GM15510 (cell line): ENCODE measurements around the gene FKBP11.

Source experiments
- POLR2A ChIP-seq: IDR thresholded peaks from 3 replicates; pipeline ENCODE4 v1.6.1; 2011; ENCODE audit warnings: borderline replicate concordance; ENCODE audit not compliant: insufficient read length; ENCODE audit errors: extremely low read depth

FKBP11 gene

DNA sequence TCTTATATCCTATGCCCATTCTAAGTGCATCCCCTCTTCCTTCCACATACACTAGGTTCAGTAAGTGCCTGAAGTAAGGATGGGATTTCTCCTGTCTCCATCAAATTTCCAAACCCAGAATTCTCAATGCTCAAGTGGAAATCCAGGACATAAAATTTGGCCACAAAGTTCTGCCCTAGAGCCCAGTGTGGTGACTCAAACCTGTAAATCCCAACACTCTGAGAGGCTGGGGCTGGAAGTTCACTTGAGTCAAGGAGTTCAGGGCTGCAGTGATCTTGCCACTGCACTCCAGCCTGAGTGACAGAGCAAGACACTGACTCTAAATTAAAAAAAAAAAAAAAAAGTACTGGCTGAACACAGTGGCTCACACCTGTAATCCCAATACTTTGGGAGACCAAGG lies 36.5 kb upstream of the FKBP11 start:
- no peak for TF ChIP-seq POLR2A

DNA sequence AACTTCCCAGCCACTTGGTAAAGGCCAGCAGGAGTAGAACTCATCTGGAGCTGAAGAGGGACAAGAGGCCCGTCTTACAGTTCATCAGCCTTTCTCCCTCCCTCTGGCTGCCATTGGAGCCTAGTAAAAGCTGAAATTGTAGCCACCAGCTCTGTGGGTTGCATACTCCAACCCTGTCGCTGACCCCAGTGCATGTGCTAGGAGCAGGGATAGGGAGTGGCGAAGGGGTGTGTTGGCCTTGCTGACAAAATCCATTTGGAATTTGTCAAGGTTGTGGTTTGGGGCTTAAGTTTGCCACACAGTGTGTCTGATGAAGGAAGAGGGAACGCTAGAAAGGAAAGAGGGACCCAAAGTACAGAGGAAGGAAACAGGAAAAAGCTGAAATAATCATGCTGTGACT lies 36.0 kb upstream of the FKBP11 start:
- TF ChIP-seq POLR2A = no peak

GRCh38 chr12:48960834-48961233 lies 35.5 kb upstream of the FKBP11 start:
- TF ChIP-seq POLR2A = no peak

GRCh38 chr12:48958049-48958388 lies 32.7 kb upstream of the FKBP11 start:
- no peak for TF ChIP-seq POLR2A

GRCh38 chr12:48957141-48958048 lies 32.1 kb upstream of the FKBP11 start, which contains the start of gene ARF3:
TSS of gene ARF3 (minus strand) at chr12:48957487. CDS start at chr12:48941095, 16,392 bp downstream.
- peak; percentile 67 for TF ChIP-seq POLR2A

DNA sequence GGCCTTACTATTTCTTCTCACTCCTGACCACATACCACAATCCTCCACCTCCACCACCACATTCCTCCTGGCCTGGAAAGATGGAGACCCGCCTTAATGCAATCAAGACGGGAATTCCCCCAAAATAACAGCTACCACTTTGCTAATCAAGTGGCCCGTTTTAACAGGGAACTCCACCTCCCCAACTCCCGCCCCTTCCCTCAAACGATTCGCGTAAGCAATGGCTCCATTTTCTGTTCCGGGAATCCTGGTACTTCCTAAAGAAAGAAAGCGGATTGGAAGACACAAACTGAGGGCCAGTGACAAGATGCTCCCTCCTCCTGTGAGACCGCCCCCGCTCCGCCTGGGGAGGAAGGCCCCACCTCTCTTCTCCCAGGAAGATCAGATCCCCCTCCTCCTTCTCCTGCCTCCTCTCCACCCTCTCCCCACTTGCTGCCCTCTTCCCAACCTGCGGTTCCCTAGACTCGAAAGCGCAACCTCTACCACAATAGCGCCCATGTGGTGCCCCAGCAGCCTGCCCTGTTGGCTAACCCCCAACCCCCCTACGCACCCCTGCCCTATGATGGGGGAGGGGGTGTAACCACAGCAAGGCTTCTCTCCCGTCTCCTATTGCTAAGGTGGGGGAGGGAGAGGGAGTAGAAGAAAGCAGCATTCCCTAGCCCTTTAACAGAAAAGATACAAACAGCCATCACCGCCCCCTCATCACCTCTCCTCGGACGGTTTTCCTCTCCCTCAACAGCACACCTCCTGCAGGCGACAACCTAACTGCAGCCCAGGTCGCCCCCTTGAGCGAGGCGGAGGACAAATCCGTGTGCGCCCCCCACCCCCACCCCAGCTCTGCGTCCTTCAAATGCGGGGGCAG lies 31.2 kb upstream of the FKBP11 start:
- no peak for TF ChIP-seq POLR2A

- no peak for TF ChIP-seq POLR2A
Measured at GRCh38 chr12:48954841-48955501, 29.7 kb upstream of the FKBP11 start.

GRCh38 chr12:48954061-48954460 lies 28.8 kb upstream of the FKBP11 start:
- TF ChIP-seq POLR2A = no peak

- no peak for TF ChIP-seq POLR2A
Measured at GRCh38 chr12:48952691-48953090, 27.4 kb upstream of the FKBP11 start.

DNA sequence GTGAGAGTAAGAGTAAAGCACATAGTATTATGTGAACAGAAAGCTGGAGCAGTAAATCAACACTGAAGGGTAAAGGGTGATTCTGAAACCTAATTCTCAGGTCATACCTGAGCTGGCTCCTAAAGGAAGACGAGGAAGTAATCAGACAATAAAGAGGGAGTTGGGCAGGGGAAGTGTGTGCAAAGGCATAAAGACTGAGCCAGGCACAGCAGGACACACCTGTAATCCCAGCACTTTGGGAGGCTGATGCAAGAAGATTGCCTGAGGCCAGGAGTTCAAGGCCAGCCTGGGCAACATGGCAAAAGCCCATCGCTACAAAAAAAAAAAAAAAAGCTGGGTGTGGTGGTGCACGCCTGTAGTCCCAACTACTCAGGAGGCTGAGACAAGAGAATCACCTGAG lies 22.4 kb upstream of the FKBP11 start:
- no peak for TF ChIP-seq POLR2A

- TF ChIP-seq POLR2A = no peak
Measured at GRCh38 chr12:48946943-48947342, 21.7 kb upstream of the FKBP11 start.

GRCh38 chr12:48946205-48946604 lies 20.9 kb upstream of the FKBP11 start:
- TF ChIP-seq POLR2A = no peak

GRCh38 chr12:48943221-48943620 lies 17.9 kb upstream of the FKBP11 start:
- TF ChIP-seq POLR2A = no peak

GRCh38 chr12:48940181-48940580 lies 14.9 kb upstream of the FKBP11 start:
- no peak for TF ChIP-seq POLR2A

- TF ChIP-seq POLR2A = no peak
Measured at GRCh38 chr12:48938805-48939204, 13.5 kb upstream of the FKBP11 start.

- no peak for TF ChIP-seq POLR2A
Measured at GRCh38 chr12:48937170-48937569, 11.9 kb upstream of the FKBP11 start.

GRCh38 chr12:48936379-48936979 lies 11.2 kb upstream of the FKBP11 start:
- no peak for TF ChIP-seq POLR2A
